Measurements from ENCODE around the gene TMEFF2. TPM values are rescaled to one million over a fixed set of nuclear protein-coding genes. Genes with fewer than 3 reads are reported as not detected.

The TMEFF2 gene
- total RNA-seq, 2 experiments from 2014 or later = not detected

GRCh38 chr2:191929288-191929687 is 265.4 kb downstream of the TMEFF2 start:
- Histone ChIP-seq H3K4me3 (ENCODE audit: low read depth, low read length, poor library complexity, severe bottlenecking) (no peak overlapping the region), H3K4me1 (ENCODE audit: insufficient read depth, low read length, poor library complexity, severe bottlenecking) (no peaks in the 10 kb centered on the region), H3K36me3 (ENCODE audit: insufficient read depth, low read length) (no peaks in the 10 kb centered on the region), H4K20me1 (ENCODE audit: insufficient read depth, low read length) (no peaks in the 10 kb centered on the region), H3K4me2 (ENCODE audit: low read length) (no peak overlapping the region), H3K27ac (ENCODE audit: low read depth, low read length, poor library complexity, severe bottlenecking) (no peak overlapping the region), H2AFZ (ENCODE audit: low read length) (no peak overlapping the region), H3K9me3 (ENCODE audit: low read length) (no peaks in the 10 kb centered on the region), H3K9me2 (ENCODE audit: insufficient read depth, low read length) (no peaks in the 10 kb centered on the region), H3K79me2 (ENCODE audit: insufficient read depth, low read depth, low read length) (no peaks in the 10 kb centered on the region)
- TF ChIP-seq EZH2phosphoT487 (IDR thresholded peaks at IDR 0.05; ENCODE audit: borderline replicate concordance, low read depth, low read length) (no peak), CTCF (conservative IDR thresholded peaks at IDR 0.05; ENCODE audit: low read length) (no peak)
- no peak for DNase-seq (ENCODE audit: low spot score)
- ChIA-PET POLR2A (no interaction called here), CTCF (ENCODE audit: unreplicated experiment) (no interaction called here)
- intact Hi-C loops (cut with micrococcal nuclease; ENCODE audit: unreplicated experiment) = no loop called here
- BruUV-seq (replicated peaks) = no TSS peak

GRCh38 chr2:191927991-191928390 is 266.7 kb downstream of the TMEFF2 start:
- Histone ChIP-seq H3K4me2 (ENCODE audit: low read length) (no peak overlapping the region), H3K36me3 (ENCODE audit: insufficient read depth, low read length) (no peaks in the 10 kb centered on the region), H4K20me1 (ENCODE audit: insufficient read depth, low read length) (no peaks in the 10 kb centered on the region), H3K27ac (ENCODE audit: low read depth, low read length, poor library complexity, severe bottlenecking) (no peak overlapping the region), H2AFZ (ENCODE audit: low read length) (no peak overlapping the region), H3K79me2 (ENCODE audit: insufficient read depth, low read depth, low read length) (no peaks in the 10 kb centered on the region), H3K4me1 (ENCODE audit: insufficient read depth, low read length, poor library complexity, severe bottlenecking) (no peaks in the 10 kb centered on the region), H3K9me2 (ENCODE audit: insufficient read depth, low read length) (no peaks in the 10 kb centered on the region), H3K9me3 (ENCODE audit: low read length) (no peaks in the 10 kb centered on the region), H3K4me3 (ENCODE audit: low read depth, low read length, poor library complexity, severe bottlenecking) (no peak overlapping the region)
- no peak for DNase-seq (ENCODE audit: low spot score)
- TF ChIP-seq CTCF (conservative IDR thresholded peaks at IDR 0.05; ENCODE audit: low read length) (no peak), EZH2phosphoT487 (IDR thresholded peaks at IDR 0.05; ENCODE audit: borderline replicate concordance, low read depth, low read length) (no peak)
- intact Hi-C loops (cut with micrococcal nuclease; ENCODE audit: unreplicated experiment) = no loop called here
- BruUV-seq (replicated peaks) = no TSS peak
- CTCF ChIA-PET (ENCODE audit: unreplicated experiment) = no interaction called here
- POLR2A ChIA-PET = no interaction called here

- Histone ChIP-seq H2AFZ (ENCODE audit: low read length) (no peak overlapping the region), H3K27ac (ENCODE audit: low read depth, low read length, poor library complexity, severe bottlenecking) (no peak overlapping the region), H3K36me3 (ENCODE audit: insufficient read depth, low read length) (no peaks in the 10 kb centered on the region), H3K4me1 (ENCODE audit: insufficient read depth, low read length, poor library complexity, severe bottlenecking) (no peaks in the 10 kb centered on the region), H3K79me2 (ENCODE audit: insufficient read depth, low read depth, low read length) (no peaks in the 10 kb centered on the region), H3K9me3 (ENCODE audit: low read length) (no peaks in the 10 kb centered on the region), H4K20me1 (ENCODE audit: insufficient read depth, low read length) (no peaks in the 10 kb centered on the region), H3K4me2 (ENCODE audit: low read length) (no peak overlapping the region), H3K9me2 (ENCODE audit: insufficient read depth, low read length) (no peaks in the 10 kb centered on the region), H3K4me3 (ENCODE audit: low read depth, low read length, poor library complexity, severe bottlenecking) (no peak overlapping the region)
- intact Hi-C loops (cut with micrococcal nuclease; ENCODE audit: unreplicated experiment) = no loop called here
- no TSS peak for BruUV-seq (replicated peaks)
- POLR2A ChIA-PET = interaction anchor here (0.7 kb wide), 1 partner anchor 168 kb away, joined by 5 read pairs; no protein-coding TSS in a partner anchor
- TF ChIP-seq EZH2phosphoT487 (IDR thresholded peaks at IDR 0.05; ENCODE audit: borderline replicate concordance, low read depth, low read length) (no peak), CTCF (conservative IDR thresholded peaks at IDR 0.05; ENCODE audit: low read length) (no peak)
- no peak for DNase-seq (ENCODE audit: low spot score)
- CTCF ChIA-PET (ENCODE audit: unreplicated experiment) = no interaction called here
Observed at GRCh38 chr2:191927319-191927867, 267.3 kb downstream of the TMEFF2 start.
